HCT116 (cell line): Measurements from ENCODE around the gene GNAI1. TPM values are rescaled to one million over a fixed set of nuclear protein-coding genes. Genes with fewer than 3 reads are reported as not detected.

Source experiments
- ATAC-seq: fragments of 200-7000 bp; cut with Tn5 transposase; 2 replicates; pipeline ENCODE4 v1.9.1; 2020; ENCODE audit warnings: mild to moderate bottlenecking, moderate library complexity
- BruUV-seq: library from RNA; stranded (reverse); fragments of 400-500 nt; replicated peaks from 2 replicates; lab custom pipeline; 2021; lab: Mats Ljungman, UMichigan
- CTCF ChIA-PET: fragments of 300-600 bp; sonication (Branson Sonifier 250); formaldehyde crosslinking; loops from one replicate; lab custom pipeline; 2021; ENCODE audit warnings: antibody characterized with exemption; lab: Charles Lee
- POLR2A ChIA-PET: fragments of 300-600, 350-600 bp; sonication (Branson Sonifier 250); formaldehyde crosslinking; loops from one replicate; lab custom pipeline; 2021; ENCODE audit warnings: antibody characterized with exemption; lab: Charles Lee
- RAD21 ChIA-PET, 2 experiments: fragments of 300-600 bp; sonication (Branson Sonifier 250); formaldehyde crosslinking; loops; one replicate each; lab custom pipeline; 2023; ENCODE audit warnings: low total read pairs in 2 of 2; ENCODE audit not compliant: uncharacterized antibody in 2 of 2, unreplicated experiment in 2 of 2, low non-redundant PET in 1 of 2; lab: Charles Lee
- DNase-seq: peaks from one replicate; pipeline ENCODE4 v3.0.0-alpha.2; 2010; ENCODE audit warnings: low read depth, low spot score
- H2AFZ ChIP-seq: fragments of 200-600 bp; shearing (Covaris generic), sonication (generic); 2 replicates; pipeline ENCODE4 v1.6.1; 2017; ENCODE audit warnings: low read depth, mixed run types, mixed read lengths, antibody characterized with exemption, low read length; ENCODE audit not compliant: poor library complexity, severe bottlenecking
- H3K27ac ChIP-seq: 2 replicates; pipeline ENCODE4 v1.5.1; 2012; ENCODE audit warnings: low read depth, low read length
- H3K27me3 ChIP-seq: fragments of 200-600 bp; sonication (generic); 2 replicates; pipeline ENCODE4 v1.6.1; 2016; ENCODE audit warnings: mixed run types, low read length, mixed read lengths; ENCODE audit not compliant: insufficient read depth
- H3K36me3 ChIP-seq, 2 experiments: fragments of 200-500 bp in 1 of 2; fragments of 200-600 bp in 1 of 2; sonication (Bioruptor generic) in 1 of 2; sonication (generic) in 1 of 2; 2 replicates each; pipeline versions ENCODE4 v1.5.1 to v1.6.1; 2014 to 2016; ENCODE audit warnings: low read length in 2 of 2, inconsistent platforms in 1 of 2, mixed read lengths in 1 of 2, mixed run types in 1 of 2; ENCODE audit not compliant: insufficient read depth in 2 of 2, control insufficient read depth in 1 of 2
- H3K4me1 ChIP-seq, 2 experiments: fragments of 200-600 bp in 1 of 2; sonication (generic) in 1 of 2; 2 replicates each; pipeline versions ENCODE4 v1.5.1 to v1.6.1; 2012 to 2017; ENCODE audit warnings: low read length in 2 of 2, inconsistent platforms in 1 of 2, mild to moderate bottlenecking in 1 of 2, mixed read lengths in 1 of 2, mixed run types in 1 of 2, moderate library complexity in 1 of 2; ENCODE audit not compliant: insufficient read depth in 2 of 2, control insufficient read depth in 1 of 2
- H3K4me2 ChIP-seq: fragments of 200-600 bp; sonication (generic); 2 replicates; pipeline ENCODE4 v1.6.1; 2017; ENCODE audit warnings: mixed run types, low read length, mixed read lengths
- H3K4me3 ChIP-seq, 2 experiments: fragments of 200-600 bp in 1 of 2; sonication (generic) in 1 of 2; replicated peaks in 1 of 2; 2 replicates each; pipeline ENCODE4 v1.5.1; 2011 to 2016; ENCODE audit warnings: low read length in 2 of 2, control low read depth in 1 of 2, low read depth in 1 of 2, mild to moderate bottlenecking in 1 of 2, mixed read lengths in 1 of 2, mixed run types in 1 of 2
- H3K79me2 ChIP-seq: fragments of 200-600 bp; sonication (generic); 2 replicates; pipeline ENCODE4 v1.6.1; 2017; ENCODE audit warnings: mild to moderate bottlenecking, mixed run types, low read length, moderate library complexity, mixed read lengths; ENCODE audit not compliant: insufficient read depth
- H3K9ac ChIP-seq: fragments of 200-600 bp; sonication (generic); 2 replicates; pipeline ENCODE4 v1.6.1; 2016; ENCODE audit warnings: low read length, mixed read lengths
- H3K9me2 ChIP-seq: fragments of 200-600 bp; sonication (generic), shearing (Covaris generic); 2 replicates; pipeline ENCODE4 v1.6.1; 2017; ENCODE audit warnings: mixed run types, mild to moderate bottlenecking, moderate library complexity; ENCODE audit not compliant: insufficient read depth
- H3K9me3 ChIP-seq, 2 experiments: fragments of 200-500 bp in 1 of 2; fragments of 200-600 bp in 1 of 2; sonication (Bioruptor generic) in 1 of 2; sonication (generic) in 1 of 2; 2 replicates each; pipeline ENCODE4 v1.6.1; 2014 to 2017; ENCODE audit warnings: low read length in 2 of 2, mixed read lengths in 2 of 2, inconsistent platforms in 1 of 2, low read depth in 1 of 2, mild to moderate bottlenecking in 1 of 2, mixed run types in 1 of 2, moderate library complexity in 1 of 2; ENCODE audit not compliant: control insufficient read depth in 1 of 2, insufficient read depth in 1 of 2
- H4K20me1 ChIP-seq: fragments of 200-600 bp; sonication (generic), shearing (Covaris generic); 2 replicates; pipeline ENCODE4 v1.6.1; 2017; ENCODE audit warnings: mixed run types, mild to moderate bottlenecking, moderate library complexity; ENCODE audit not compliant: insufficient read depth
- ATF3 ChIP-seq: IDR thresholded peaks from 2 replicates; pipeline ENCODE4 v1.6.1; 2012
- CBX3 ChIP-seq: IDR thresholded peaks from 2 replicates; pipeline ENCODE4 v1.6.1; 2012; ENCODE audit warnings: low read depth
- CTCF ChIP-seq, 3 experiments: fragments of 200-600 bp in 1 of 3; sonication (generic) in 1 of 3; IDR thresholded peaks in 2 of 3; conservative IDR thresholded peaks in 1 of 3; 2 replicates each; pipeline ENCODE4 v1.5.1; 2012 to 2017; ENCODE audit warnings: low read depth in 2 of 3, low read length in 2 of 3, antibody characterized with exemption in 1 of 3, borderline replicate concordance in 1 of 3, control low read depth in 1 of 3, mild to moderate bottlenecking in 1 of 3, mixed read lengths in 1 of 3, mixed run types in 1 of 3, moderate library complexity in 1 of 3; ENCODE audit not compliant: insufficient read depth in 1 of 3
- EGR1 ChIP-seq: IDR thresholded peaks from 2 replicates; pipeline ENCODE4 v1.6.1; 2012; ENCODE audit warnings: low read depth
- ELF1 ChIP-seq: IDR thresholded peaks from 2 replicates; pipeline ENCODE4 v1.6.1; 2012; ENCODE audit warnings: low read depth, borderline replicate concordance
- EZH2 ChIP-seq: fragments of 200-600 bp; sonication (generic); IDR thresholded peaks from 2 replicates; pipeline ENCODE4 v1.6.1; 2017; ENCODE audit warnings: antibody characterized with exemption, mixed run types
- EZH2phosphoT487 ChIP-seq: fragments of 200-600 bp; IDR thresholded peaks from 2 replicates; pipeline ENCODE4 v1.6.1; 2018; ENCODE audit warnings: antibody characterized with exemption, borderline replicate concordance
- FOSL1 ChIP-seq: IDR thresholded peaks from 2 replicates; pipeline ENCODE4 v1.6.1; 2012; ENCODE audit warnings: low read depth
- JUND ChIP-seq: IDR thresholded peaks from 2 replicates; pipeline ENCODE4 v1.6.1; 2012
- MAX ChIP-seq: IDR thresholded peaks from 2 replicates; pipeline ENCODE4 v1.6.1; 2012
- POLR2A ChIP-seq: IDR thresholded peaks from 2 replicates; pipeline ENCODE4 v1.7.0; 2011; ENCODE audit warnings: borderline replicate concordance; ENCODE audit not compliant: insufficient read depth, insufficient read length; ENCODE audit errors: extremely low read depth
- POLR2AphosphoS5 ChIP-seq: IDR thresholded peaks from 2 replicates; pipeline ENCODE4 v1.6.1; 2011; ENCODE audit warnings: mild to moderate bottlenecking, low read depth, low read length, moderate library complexity
- REST ChIP-seq: IDR thresholded peaks from 2 replicates; pipeline ENCODE4 v1.6.1; 2012; ENCODE audit warnings: low read depth
- SIN3A ChIP-seq: IDR thresholded peaks from 2 replicates; pipeline ENCODE4 v1.6.1; 2012; ENCODE audit warnings: low read depth
- SP1 ChIP-seq: IDR thresholded peaks from 2 replicates; pipeline ENCODE4 v1.6.1; 2012; ENCODE audit warnings: low read depth
- SRF ChIP-seq: IDR thresholded peaks from 2 replicates; pipeline ENCODE4 v1.6.1; 2012; ENCODE audit warnings: low read depth
- TCF7L2 ChIP-seq: IDR thresholded peaks from 2 replicates; pipeline ENCODE4 v1.7.0; 2011; ENCODE audit warnings: borderline replicate concordance, inconsistent platforms; ENCODE audit not compliant: insufficient read depth, insufficient read length; ENCODE audit errors: extremely low read depth
- ZFX ChIP-seq: fragments of 450-650 bp; IDR thresholded peaks from 2 replicates; pipeline ENCODE4 v1.6.1; 2017
- intact Hi-C: fragments of 100-400 bp; cut with micrococcal nuclease; formaldehyde crosslinking; loops from 2 replicates; pipeline ENCODE4 v1.10.0; 2022
- total RNA-seq: library from RNA; stranded (reverse); gene quantifications from one replicate; pipeline ENCODE4 v1.2.1, GENCODE V29; 2021; ENCODE audit not compliant: unreplicated experiment

GNAI1 gene
- total RNA-seq, 1 experiment from 2014 or later = 148 TPM

- no TSS peak for BruUV-seq
- TF ChIP-seq JUND (no peak), FOSL1 (no peak), CTCF (IDR thresholded peaks at IDR 0.05 in 2 of 3, conservative IDR thresholded peaks at IDR 0.05 in 1 of 3; ENCODE audit: borderline replicate concordance in 1 of 3, insufficient read depth in 1 of 3, low read depth in 2 of 3, low read length in 2 of 3) (no peak), CBX3 (no peak), ZFX (no peak), EGR1 (no peak), POLR2A (no peak), EZH2phosphoT487 (no peak), SRF (no peak), POLR2AphosphoS5 (no peak)
- Histone ChIP-seq H3K27ac (no peak overlapping the region), H3K9me2 (peaks cover 3% of the 10 kb centered on the region; the same call in 1 of the 2 replicates), H3K9ac (no peak overlapping the region), H3K4me1 (no peaks in the 10 kb centered on the region), H3K36me3 (no peaks in the 10 kb centered on the region), H2AFZ (no peak overlapping the region), H3K27me3 (no peaks in the 10 kb centered on the region), H3K4me3 (no peak overlapping the region), H4K20me1 (no peaks in the 10 kb centered on the region), H3K9me3 (no peaks in the 10 kb centered on the region), H3K4me2 (no peak overlapping the region), H3K79me2 (no peaks in the 10 kb centered on the region)
- no peak for DNase-seq
- ChIA-PET CTCF (no interaction called here), RAD21 (no interaction called here), POLR2A (no interaction called here)
- ATAC-seq = no peak
- intact Hi-C loops = no loop called here
These were observed 119.0 kb downstream of the GNAI1 start for GRCh38 chr7:80253653-80254052.

- no peak for ATAC-seq
- TF ChIP-seq EZH2 = no peak
- TF ChIP-seq REST = no peak
- TF ChIP-seq ELF1 = no peak
- no peak for TF ChIP-seq MAX
- no peak for TF ChIP-seq EGR1
- no peak for TF ChIP-seq TCF7L2
- TF ChIP-seq ATF3 = no peak
- TF ChIP-seq SP1 = no peak
- TF ChIP-seq SIN3A = no peak
- TF ChIP-seq ZFX = no peak
These were observed 121.0 kb downstream of the GNAI1 start for GRCh38 chr7:80255656-80256055.

More at GRCh38 chr7:80255656-80256055, 121.0 kb downstream of the GNAI1 start:
- ChIA-PET POLR2A (no interaction called here), CTCF (no interaction called here), RAD21 (no interaction called here)
- DNase-seq = no peak
- no peaks in the 10 kb centered on the region for H3K9me3 ChIP-seq
- no peak overlapping the region for H3K27ac ChIP-seq
- H2AFZ ChIP-seq = no peak overlapping the region
- intact Hi-C loops = no loop called here
- no peaks in the 10 kb centered on the region for H3K79me2 ChIP-seq
- no TSS peak for BruUV-seq
- H3K27me3 ChIP-seq = no peaks in the 10 kb centered on the region
- H3K4me1 ChIP-seq = no peaks in the 10 kb centered on the region
- H3K9me2 ChIP-seq = peaks cover 3% of the 10 kb centered on the region; the same call in 1 of the 2 replicates
- no peaks in the 10 kb centered on the region for H3K36me3 ChIP-seq
- H3K4me3 ChIP-seq = no peak overlapping the region
- no peak overlapping the region for H3K4me2 ChIP-seq
- no peaks in the 10 kb centered on the region for H4K20me1 ChIP-seq
- H3K9ac ChIP-seq = no peak overlapping the region
